Mucosa of gallbladder (tissue), 1 donor: Measurements from ENCODE around the gene HDAC5. TPM values are rescaled to one million over a fixed set of nuclear protein-coding genes. Genes with fewer than 3 reads are reported as not detected.
A peak's percentile ranks its signal among the peaks of the same experiment; 100 is the strongest.
"Not testable (repeated sequence)": the region's sequence is repeated elsewhere in the genome, so short reads cannot be mapped to it uniquely, and the experiment has no call there.

Experiments
- DNase-seq: peaks from one replicate; pipeline ENCODE4 v3.0.0-alpha.2; 2020; ENCODE audit warnings: low spot score
- total RNA-seq: library from RNA; stranded (reverse); gene quantifications from one replicate; pipeline ENCODE4 v1.2.1, GENCODE V29; 2021
- donor health status: DM: no; HTN: no; CAD: no.

Gene HDAC5
- total RNA-seq = 87.4 TPM

- peak; percentile 96 for DNase-seq
Measured at GRCh38 chr17:44123356-44124117, at the start of gene HDAC5. HDAC5 (minus strand) TSS chr17:44123641; CDS start chr17:44117515, 6,126 bp downstream.

GRCh38 chr17:44171931-44172455 lies 48.6 kb upstream of the HDAC5 start:
- no peak for DNase-seq

GRCh38 chr17:44170499-44171201 lies 47.2 kb upstream of the HDAC5 start, which contains the start of gene ASB16:
ASB16 (plus strand) TSS chr17:44170704; CDS start chr17:44170790, 86 bp downstream.
- no peak for DNase-seq

- no peak for DNase-seq
Measured at GRCh38 chr17:44170135-44170498, 46.7 kb upstream of the HDAC5 start.

GRCh38 chr17:44167181-44167861 lies 43.9 kb upstream of the HDAC5 start:
- DNase-seq = no peak

- no peak for DNase-seq
Measured at GRCh38 chr17:44164476-44164875, 41.0 kb upstream of the HDAC5 start.

GRCh38 chr17:44159519-44160210 lies 36.2 kb upstream of the HDAC5 start:
- DNase-seq = no peak

- DNase-seq = no peak
Measured at GRCh38 chr17:44155488-44155887, 32.0 kb upstream of the HDAC5 start.

- no peak for DNase-seq
Measured at GRCh38 chr17:44152875-44153274, 29.4 kb upstream of the HDAC5 start.

GRCh38 chr17:44149750-44150329 lies 26.4 kb upstream of the HDAC5 start:
- DNase-seq = no peak

GRCh38 chr17:44149066-44149465 lies 25.6 kb upstream of the HDAC5 start:
- DNase-seq = not testable (repeated sequence)

- no peak for DNase-seq
Measured at GRCh38 chr17:44147812-44148211, 24.4 kb upstream of the HDAC5 start.

- no peak for DNase-seq
Measured at GRCh38 chr17:44146375-44147346, 23.2 kb upstream of the HDAC5 start.

GRCh38 chr17:44144966-44145739 lies 21.7 kb upstream of the HDAC5 start:
- no peak for DNase-seq

- DNase-seq = not testable (repeated sequence)
Measured at GRCh38 chr17:44143921-44144320, 20.5 kb upstream of the HDAC5 start.

GRCh38 chr17:44137891-44138709 lies 14.7 kb upstream of the HDAC5 start:
- peak; percentile 75 for DNase-seq

- no peak for DNase-seq
Measured at GRCh38 chr17:44134752-44135568, 11.5 kb upstream of the HDAC5 start.
